CD4-positive, alpha-beta T cell treated with Interferon gamma for 1 hour (primary cell): ENCODE measurements around the gene RAB14.
"Not testable (repeated sequence)": the region's sequence is repeated elsewhere in the genome, so short reads cannot be mapped to it uniquely, and the experiment has no call there.

Experiments
- DNase-seq: peaks from one replicate; pipeline ENCODE4 v3.0.0-alpha.2; 2020

RAB14 gene

GRCh38 chr9:121189006-121189405, 12.7 kb downstream of the RAB14 start:
- DNase-seq, result no peak

GRCh38 chr9:121187636-121188305, 13.9 kb downstream of the RAB14 start:
- no peak for DNase-seq

- no peak for DNase-seq
These were observed 15.8 kb downstream of the RAB14 start for GRCh38 chr9:121185774-121186403.

GRCh38 chr9:121185178-121185745, 16.4 kb downstream of the RAB14 start:
- no peak for DNase-seq

GRCh38 chr9:121184463-121184862, 17.2 kb downstream of the RAB14 start:
- DNase-seq, result no peak

GRCh38 chr9:121183666-121184423, 17.8 kb downstream of the RAB14 start:
- DNase-seq, result no peak

- no peak for DNase-seq
These were observed 18.7 kb downstream of the RAB14 start for GRCh38 chr9:121182989-121183388.

GRCh38 chr9:121182101-121182836, 19.4 kb downstream of the RAB14 start:
- DNase-seq, result no peak

- no peak for DNase-seq
These were observed 21.6 kb downstream of the RAB14 start for GRCh38 chr9:121179930-121180681.

GRCh38 chr9:121179373-121179721, 22.3 kb downstream of the RAB14 start:
- DNase-seq, result not testable (repeated sequence)

- DNase-seq, result no peak
These were observed 22.8 kb downstream of the RAB14 start for GRCh38 chr9:121178676-121179372.

GRCh38 chr9:121173501-121173900, 28.2 kb downstream of the RAB14 start:
- DNase-seq, result no peak

GRCh38 chr9:121172726-121173487, 28.8 kb downstream of the RAB14 start:
- DNase-seq, result no peak

GRCh38 chr9:121171236-121171635, 30.4 kb downstream of the RAB14 start:
- DNase-seq, result no peak

- DNase-seq, result no peak
These were observed 32.5 kb downstream of the RAB14 start for GRCh38 chr9:121169094-121169601.

GRCh38 chr9:121168052-121168451, 33.6 kb downstream of the RAB14 start:
- DNase-seq, result no peak

GRCh38 chr9:121160025-121160424, 41.6 kb downstream of the RAB14 start:
- no peak for DNase-seq

GRCh38 chr9:121157939-121158338, 43.7 kb downstream of the RAB14 start:
- DNase-seq, result no peak

- no peak for DNase-seq
These were observed 45.4 kb downstream of the RAB14 start for GRCh38 chr9:121156263-121156731.

- DNase-seq, result no peak
These were observed 46.9 kb downstream of the RAB14 start for GRCh38 chr9:121154782-121155181.
